Stimulated activated CD8-positive, alpha-beta memory T cell treated with anti-CD3 and anti-CD28 coated beads, Interleukin-4, amount 100 ng/mL, for 24 hours (primary cell): ENCODE data around the gene GPR157.
A peak's percentile ranks its signal among the peaks of the same experiment; 100 is the strongest.
"Not testable (repeated sequence)": the region's sequence is repeated elsewhere in the genome, so short reads cannot be mapped to it uniquely, and the experiment has no call there.

Experiments used
- DNase-seq: peaks from one replicate; pipeline ENCODE4 v3.0.0-alpha.2; 2020; ENCODE audit warnings: low read depth

Gene GPR157

DNA sequence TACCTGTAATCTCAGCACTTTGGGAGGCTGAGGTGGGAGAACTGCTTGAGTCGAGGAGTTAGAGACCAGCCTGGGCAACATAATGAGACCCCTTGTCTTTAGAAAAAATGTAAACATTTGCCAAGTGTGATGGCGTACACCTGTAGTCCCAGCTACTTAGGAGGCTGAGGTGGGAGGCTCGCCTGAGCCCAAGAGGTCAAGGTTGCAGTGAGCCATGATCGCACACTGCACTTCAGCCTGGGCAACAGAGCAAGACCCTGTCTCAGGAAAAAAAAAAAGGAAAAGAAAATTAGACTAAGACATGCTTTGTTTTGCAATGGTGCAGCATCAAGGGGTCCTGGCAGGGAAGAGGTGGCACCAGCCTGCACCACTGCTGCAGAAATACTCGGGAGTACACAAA is 16.8 kb upstream of the GPR157 start:
- DNase-seq: no peak

DNA sequence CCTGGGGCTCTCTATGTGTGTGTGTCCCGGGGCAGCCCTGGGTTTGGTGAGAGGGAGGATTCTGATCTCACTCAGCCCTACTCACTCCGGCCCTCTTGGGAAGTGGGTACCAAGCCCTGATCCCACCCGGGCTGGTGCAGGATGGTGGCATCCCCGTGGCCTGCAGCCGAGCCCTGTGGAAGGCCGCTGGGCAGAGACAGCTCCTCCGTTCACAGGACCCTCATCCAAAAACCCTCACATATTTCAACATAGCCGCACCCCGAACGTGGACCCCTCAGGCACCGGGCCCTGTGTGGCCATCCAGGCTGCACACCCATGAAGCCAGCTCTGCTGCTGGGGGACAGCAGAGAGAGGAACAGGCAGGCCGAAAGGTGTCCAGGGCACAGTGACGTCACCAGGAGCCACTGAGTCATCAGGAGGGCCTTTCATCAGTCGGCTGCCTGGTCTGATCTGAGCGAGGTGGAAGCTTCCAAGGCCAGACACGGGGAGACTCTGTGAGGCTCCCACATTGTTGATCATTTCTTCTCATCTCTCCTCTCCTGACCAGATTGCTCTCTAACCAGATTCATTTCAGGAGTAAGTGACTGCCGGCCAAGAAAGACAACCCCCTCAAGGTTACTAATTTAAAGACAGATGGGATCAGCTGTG is 16.2 kb upstream of the GPR157 start:
- DNase-seq: no peak

DNA sequence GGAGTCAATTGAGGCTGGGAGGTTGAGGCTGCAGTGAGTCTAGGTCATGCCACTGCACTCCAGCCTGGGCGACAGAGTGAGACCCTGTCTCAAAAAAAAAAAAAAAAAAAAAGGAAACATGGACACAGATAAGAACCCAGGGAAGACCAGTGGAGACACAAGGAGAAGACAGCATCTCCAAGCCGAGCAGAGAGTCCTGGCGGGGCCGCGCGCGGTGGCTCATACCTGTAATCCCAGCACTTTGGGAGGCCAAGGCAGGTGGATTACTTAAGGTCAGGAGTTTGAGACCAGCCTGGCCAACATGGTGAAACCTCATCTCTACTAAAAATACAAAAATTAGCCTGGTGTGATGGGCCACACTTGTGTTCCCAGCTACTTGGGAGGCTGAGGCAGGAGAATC is 15.6 kb upstream of the GPR157 start:
- not testable (repeated sequence) for DNase-seq

DNA sequence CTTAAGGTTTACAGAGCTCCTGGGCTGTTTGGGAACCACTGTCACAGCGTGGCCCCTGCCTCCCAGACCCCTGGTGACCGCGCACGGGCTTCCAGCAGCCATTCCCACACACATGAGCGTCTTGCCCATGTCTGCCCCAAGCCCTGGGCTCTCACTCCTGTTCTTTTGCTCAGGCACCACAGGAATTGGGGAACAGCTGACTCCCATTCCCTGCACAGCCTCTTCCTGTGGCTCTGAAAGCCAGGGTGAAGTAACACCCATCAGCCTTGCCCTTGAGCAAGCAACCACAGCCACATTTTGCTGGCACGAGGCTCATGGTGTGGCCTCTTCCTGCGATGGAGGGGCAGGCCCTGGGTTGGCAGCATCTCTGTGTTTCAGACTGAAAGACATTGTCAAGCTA is 14.3 kb upstream of the GPR157 start:
- DNase-seq: no peak

DNA sequence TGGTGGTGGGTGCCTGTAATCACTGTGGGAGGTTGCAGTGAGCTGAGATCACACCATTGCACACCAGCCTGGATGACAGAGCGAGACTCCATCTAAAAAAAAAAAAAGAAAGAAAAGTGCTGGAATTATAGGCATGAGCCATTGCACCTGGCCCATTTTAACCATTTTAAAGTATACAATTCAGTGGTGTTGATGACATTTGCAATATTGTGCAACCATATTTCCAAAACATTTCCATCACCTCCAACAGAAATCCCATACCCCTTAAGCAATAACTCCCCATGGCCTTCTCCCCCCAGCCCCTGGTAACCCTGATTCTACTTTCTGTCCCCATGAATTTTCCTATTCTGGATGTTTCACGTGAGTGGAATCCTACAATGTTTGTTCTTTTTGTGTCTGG is 11.0 kb upstream of the GPR157 start:
- DNase-seq: no peak

DNA sequence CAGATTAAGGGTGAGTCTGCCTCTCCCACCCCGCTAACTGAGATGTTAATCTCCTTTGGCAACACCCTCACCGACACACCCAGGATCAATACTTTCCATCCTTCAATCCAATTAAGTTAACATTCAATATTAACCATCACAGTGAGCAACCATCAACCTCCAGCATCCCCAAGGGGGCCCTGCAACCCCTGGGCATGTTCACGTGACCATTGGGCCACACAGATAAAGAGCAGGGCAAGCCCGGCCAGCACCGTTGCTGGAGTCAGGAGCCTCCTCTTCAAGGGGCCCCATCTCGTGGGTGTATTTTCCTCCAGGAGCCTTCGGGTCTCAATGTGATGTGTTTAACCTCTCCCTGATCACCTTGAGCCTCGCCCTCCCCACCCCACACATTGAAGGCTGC is 8.0 kb upstream of the GPR157 start:
- DNase-seq: no peak

DNA sequence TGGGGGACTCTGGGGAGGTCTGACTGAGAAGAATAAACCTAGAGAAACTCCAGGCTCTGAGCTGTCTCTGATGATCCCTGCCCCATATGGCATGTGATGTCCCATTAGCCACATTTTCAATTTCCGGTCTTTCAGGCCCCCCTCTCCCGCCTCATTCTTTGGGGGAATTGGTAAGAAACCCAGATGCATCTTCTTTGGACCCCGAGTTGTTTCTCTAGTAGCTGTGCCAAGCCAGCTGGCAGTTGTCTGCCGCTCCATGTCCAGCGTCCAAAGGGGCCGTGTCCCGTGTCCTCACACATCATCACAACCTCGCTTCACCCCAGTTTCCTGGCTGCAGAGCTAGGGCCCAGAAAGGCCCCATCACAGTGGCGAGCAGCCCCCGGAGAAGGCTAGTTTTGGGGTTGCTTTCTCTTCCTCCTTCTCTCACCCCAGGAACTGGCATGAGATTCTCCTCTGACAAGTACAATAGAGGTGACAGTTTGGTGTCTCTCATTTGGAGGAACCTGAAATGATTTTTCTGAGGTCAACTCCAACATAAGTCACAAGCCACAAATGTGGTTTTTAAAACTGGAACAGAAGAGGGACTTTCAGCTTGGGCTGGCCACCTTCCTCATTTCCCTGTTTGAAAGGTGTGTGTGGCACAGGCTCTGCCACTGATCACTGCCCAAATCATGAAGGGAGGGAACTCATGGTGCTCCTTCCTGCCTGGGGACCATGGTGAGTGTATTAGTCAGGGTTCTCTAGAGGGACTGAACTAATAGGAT is 6.4 kb upstream of the GPR157 start:
- no peak for DNase-seq

DNA sequence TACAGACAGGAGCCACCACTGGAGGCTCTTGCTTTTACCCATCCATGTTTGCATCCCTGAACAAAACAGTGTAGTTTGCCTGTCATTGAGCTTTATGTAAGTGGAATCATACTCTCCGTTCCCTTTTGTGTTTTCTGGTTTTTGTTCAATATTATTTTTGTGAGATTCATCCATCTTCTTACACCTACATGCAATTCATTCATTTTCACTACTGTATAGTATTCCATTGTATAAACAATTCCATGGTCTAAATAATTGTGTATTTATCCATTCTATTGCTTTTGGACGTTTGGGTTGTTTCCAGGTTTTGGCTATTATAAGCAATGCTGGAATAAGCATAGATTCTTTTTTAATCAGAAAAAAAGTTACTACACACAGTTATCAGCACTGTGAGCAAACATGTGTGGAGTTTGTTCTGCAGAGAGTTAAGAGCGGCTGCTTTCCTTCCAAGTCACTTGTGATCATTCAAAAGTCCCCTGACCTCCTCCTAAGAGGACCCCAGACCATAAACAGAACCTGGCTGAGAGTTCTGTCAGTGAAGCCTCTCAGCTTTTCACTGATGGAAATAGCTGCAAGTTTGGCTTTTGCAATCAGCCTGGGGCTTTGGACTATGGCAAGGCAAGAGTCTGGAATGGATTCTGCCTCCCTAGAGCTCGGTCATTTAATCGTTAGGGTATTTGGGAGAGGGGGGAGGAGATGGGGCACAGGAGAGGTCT is 5.1 kb upstream of the GPR157 start:
- no peak for DNase-seq

DNA sequence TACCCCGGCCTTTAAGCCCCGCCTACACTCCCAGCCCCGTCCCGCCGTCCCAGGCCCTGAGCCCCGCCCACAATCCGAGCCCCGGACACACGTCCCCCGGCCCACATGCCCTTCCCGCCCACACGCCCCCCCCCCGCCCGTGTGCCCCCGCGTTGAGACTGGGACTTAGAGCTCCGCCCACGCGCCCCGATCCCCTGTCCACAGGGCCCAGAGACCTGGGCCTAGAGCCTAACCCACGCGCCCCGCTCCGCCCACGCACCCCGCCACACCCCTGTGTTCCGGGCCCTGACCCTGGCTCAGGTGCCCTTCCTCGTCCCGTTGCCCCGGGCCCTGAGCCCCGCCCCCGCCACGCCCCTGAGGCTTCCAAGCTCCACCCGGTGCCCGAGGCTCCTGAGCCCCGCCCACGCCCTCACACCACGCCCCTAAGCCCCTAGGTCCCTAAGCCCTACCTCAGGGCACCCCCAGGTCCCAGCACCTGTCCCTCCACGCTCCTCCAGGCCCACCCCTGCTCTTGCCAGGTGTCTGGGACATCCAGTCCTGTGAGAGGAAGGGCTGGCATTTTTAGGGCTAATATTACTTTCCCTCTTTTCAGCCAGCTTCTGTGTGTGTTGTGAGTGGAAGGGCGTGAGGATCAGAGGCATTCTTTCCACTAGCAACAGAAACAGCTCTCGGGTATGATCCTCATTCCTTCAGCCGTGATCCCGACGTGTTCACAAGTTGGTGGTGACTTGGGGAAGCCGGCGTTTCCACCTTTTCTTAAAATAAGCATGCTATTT is 552 bp upstream of the GPR157 start:
- DNase-seq: peak; percentile 68

DNA sequence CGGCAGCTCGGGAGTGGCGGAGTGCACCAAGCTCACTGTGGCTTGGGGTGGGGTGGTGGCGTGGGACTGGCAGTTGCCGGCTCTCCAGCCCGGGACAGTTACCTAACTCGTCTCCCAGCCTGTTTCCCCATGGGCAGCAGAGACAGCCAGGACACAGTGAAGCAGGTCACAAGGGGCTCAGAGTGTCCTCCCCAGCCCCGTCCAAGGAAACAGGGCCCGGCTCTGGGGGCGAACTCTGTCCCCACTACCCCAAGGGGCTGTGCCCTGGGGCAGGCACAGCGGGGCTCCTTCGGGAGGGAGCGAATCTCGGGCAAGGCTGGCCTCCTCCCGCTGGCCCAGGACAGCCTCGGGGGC is 759 bp downstream of the GPR157 start:
- DNase-seq: no peak

DNA sequence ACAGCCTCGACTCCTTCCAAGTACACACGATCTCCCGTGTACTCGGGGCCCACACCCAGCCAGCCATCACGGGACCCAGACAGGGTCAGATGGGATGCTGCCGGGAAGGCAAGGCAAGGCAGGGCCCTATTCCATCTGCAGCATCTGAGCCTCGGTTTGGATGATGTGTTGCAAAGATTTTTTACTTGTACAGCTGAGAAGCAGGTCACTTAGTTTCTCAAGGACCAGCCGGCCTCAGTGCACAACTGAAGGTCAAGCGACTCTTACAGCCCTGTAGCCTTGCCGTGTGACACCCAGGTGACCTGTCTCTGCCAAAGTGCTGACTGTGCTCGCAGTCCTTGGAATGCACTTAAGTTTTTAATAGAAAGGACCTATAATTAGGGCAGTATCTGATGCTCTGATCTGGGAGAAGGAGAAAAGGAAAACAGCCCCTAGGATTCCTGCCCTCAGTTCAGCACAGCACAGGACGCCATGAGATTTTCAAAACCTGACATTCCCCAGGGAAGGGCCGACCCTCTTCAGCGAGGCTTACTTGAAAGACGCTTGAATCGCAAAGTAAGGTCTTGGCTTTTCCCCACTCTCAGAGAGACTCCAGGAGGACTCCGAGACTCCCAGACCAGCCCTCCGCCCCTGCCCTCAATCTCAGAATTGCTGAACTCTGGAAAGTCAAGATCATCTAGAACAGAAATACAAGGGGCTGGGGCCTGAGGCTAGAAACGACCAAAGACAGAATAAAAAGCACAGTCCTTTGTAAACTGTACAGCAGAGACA is 1.3 kb downstream of the GPR157 start:
- no peak for DNase-seq

DNA sequence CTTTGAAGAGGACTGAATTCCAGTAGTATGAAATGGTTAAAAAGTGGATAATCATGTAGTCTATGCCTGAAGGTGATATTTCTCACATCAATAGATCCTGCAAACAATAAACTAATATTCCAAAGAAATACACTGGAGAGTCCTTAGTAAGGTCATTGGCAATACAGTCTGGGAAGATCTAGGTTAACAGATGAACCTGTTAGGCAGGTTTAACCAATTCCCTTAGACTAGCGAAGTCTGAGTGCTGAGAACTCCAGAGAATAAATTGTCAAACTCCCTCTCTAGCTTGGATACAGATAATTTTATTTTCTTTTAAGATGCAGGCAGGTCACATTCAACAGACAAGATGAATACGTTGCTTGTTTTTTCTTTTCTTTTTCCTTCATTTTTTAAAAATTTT is 2.4 kb downstream of the GPR157 start:
- DNase-seq: no peak

DNA sequence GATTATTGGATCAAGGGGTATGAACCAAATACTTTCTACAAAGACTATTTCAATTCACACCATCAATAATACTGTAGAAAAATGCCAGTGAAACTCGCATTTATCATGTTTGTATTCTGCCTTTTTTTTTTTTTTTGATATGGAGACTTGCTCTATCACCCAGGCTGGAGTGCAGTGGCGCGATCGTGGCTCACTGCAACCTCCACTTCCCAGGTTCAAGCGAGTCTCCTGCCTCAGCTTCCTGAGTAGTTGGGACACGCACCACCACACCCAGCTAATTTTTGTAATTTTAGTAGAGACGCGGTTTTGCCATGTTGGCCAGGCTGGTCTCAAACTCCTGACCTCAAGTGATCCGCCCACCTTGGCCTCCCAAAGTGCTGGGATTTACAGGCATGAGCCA is 3.1 kb downstream of the GPR157 start:
- DNase-seq: not testable (repeated sequence)

DNA sequence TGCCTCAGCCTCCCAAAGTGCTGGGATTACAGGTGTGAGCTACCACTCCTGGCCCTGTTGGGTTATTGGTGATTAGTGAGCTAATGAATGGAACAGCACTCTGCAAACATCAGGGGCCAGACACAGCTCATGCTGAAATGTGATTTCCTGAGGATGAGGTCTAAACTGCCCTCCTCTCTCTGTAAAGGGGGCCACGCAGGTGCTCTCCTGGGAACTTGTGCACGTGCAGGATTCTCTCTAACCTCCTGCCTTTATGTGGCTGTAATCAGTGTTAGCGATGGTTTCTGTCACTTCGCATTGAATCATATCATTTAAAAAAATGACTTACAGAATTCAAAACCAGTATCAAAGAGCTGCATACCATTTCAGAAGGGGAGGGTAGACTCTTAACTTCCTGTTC is 3.6 kb downstream of the GPR157 start:
- no peak for DNase-seq

DNA sequence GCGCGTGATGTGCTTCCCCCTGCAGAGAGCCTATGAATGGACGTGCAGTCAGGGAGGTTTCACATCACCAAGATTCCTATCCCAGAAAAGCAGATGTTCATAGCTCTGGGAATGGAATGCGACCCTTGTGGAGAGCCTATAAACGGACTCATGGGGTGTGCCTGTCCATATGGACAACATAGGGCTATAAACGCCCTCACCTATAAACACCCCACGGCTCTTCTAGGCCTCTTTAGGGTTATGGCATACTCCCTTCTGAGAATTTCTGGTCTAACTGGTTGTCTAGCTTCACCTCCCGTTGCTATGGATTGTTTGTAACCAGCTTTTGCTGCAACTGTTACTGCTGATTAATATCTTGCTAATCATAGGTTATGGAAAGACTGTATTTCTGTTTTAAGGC is 4.5 kb downstream of the GPR157 start:
- not testable (repeated sequence) for DNase-seq

DNA sequence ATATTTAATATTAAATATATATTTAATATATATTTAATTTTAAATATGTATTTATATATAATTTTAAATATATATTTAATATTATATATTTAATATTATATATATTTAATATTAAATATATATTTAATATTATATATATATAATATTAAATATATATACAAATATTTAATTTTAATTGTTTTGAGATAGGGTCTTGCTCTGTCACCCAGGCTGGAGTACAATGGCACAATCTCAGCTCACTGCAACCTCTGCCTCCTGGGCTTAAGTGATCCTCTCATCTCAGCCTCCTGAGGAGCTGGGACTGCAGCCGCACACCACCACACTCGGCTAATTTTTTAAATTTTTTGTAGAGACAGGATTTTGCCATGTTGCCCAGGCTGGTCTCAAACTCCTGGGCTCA is 5.2 kb downstream of the GPR157 start:
- DNase-seq: not testable (repeated sequence)

DNA sequence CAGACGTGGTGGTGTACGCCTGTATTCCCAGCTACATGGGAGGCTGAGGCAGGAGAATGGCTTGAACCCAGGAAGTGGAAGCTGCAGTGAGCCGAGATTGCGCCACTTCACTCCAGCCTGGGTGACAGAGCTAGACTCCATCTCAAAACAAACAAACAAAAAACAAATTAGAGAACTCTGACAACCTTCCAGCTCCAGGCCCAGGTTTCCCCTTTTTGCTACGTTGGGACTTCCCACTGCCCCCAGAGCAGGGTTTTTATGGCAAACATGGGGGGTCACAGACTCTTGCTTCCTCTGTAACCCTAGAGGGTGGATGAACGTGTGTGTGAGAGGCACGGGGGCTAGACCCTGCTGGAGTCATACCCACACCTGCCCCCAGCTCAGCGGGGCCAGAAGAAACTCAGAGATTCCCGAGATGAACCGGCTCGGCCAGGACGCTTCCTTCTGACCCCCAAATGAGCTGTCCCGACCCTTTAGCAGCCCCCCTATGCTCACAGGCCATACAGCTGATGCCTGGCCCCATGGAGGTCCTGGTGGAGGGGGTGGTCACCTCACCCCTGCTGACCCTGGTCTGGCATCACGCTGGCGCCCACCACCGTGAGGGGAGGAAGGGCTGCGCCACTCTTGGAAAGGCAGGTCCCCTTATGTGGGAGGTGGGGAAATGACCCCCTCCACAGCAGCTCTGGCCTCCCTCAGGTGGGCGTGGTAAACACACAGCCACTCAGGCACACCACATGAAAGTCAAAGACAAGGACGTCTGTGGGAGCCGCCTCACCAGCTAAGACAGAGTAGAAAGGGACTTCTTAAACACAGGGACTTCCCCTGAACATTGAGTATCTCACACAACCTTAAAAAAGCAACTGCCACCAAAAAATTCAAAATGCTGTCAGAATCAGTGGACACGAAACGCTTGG is 7.1 kb downstream of the GPR157 start:
- DNase-seq: peak; percentile 33

DNA sequence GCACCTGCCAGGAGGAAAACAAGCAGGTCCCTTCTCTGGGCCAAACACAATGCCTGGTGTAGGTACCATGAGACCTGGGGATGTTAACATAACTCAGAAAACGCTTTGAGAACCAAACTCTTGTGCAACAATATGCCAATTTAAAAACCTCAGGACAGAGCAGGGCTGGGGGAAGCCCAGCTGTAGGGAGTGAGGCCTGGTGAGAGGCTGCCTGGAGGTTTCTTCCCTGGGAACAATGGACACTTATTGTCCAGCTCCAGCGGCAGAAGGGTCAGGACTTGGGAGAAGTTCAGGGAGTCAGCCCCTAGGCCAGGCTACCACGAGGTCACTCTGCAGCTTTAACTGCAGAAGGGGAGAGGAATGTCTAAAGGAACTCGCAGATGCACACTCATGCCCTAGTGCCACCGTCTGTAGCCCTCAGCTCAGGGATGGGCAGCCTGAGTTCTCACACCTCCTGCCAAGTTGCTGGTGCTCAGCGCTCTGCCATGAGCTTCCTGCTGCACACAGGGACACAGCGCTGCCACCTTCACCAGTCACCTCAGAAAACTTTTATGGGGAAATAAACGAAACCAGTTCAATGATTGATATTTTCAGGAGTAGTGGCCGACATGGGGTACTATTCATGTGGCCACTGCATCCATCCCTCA is 8.5 kb downstream of the GPR157 start:
- no peak for DNase-seq

DNA sequence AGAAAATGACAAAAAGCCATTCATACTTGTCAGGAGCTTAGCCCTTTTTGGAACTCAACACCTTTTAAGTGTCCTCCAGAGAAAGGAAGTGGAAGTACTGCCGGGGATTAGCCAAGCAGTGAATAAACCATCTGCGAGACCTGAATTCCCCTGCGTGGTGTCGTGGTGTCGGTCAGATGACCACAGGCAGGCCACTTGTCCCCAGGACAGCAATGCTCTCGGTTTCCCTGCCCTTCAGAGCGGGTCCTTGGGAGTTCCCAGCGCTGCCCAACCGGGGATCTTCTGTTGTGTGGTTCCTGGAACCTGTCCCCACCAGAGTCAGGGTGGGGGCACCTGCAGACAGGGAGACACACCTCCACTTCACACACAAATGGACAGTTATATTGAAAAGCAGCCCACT is 9.2 kb downstream of the GPR157 start:
- no peak for DNase-seq

DNA sequence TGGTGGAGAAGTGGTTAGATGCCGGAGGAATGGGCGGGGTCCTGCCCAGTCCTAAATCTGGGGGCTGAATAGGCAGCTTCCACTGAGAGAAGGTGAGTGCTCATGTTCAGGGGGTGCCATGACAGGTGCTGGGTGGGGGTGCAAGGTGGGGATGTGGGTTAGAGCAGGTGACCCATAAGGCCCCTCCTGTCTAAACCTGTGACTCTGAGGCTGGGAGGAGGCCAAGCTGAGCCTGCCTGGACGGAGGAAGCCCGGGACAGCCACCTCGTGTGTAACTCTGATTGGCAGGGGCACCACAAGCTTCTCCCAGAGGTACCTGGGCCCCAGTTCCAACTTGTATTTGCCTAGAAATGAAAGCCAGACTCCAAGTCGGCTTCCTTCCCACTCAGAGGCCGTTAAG is 10.7 kb downstream of the GPR157 start:
- DNase-seq: no peak
